ENCODE measurements around the gene CYB561D1. TPM values are rescaled to one million over a fixed set of nuclear protein-coding genes. Genes with fewer than 3 reads are reported as not detected.

Gene CYB561D1
- total RNA-seq, 2 donors from 2014 or later, result 6.2 to 6.9 TPM

DNA sequence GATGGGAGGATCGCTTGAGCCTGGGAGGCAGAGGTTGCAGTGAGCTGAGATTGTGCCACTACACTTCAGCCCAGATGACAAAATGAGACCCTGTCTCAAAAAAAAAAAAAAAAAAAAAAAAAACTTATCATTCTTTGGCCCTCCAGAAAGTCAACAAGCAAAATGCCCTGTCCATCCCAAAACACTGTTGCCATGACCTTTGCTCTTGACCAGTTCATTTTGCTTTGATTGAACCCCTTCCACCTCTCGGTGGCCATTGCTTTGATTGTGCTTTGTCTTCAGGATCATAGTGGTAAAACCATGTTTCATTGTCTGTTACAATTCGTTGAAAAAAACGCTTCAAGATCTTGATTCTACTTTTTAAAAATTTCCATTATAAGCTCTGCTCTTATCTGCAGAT, 36.1 kb upstream of the CYB561D1 start:
- TF ChIP-seq, protein P1, sequence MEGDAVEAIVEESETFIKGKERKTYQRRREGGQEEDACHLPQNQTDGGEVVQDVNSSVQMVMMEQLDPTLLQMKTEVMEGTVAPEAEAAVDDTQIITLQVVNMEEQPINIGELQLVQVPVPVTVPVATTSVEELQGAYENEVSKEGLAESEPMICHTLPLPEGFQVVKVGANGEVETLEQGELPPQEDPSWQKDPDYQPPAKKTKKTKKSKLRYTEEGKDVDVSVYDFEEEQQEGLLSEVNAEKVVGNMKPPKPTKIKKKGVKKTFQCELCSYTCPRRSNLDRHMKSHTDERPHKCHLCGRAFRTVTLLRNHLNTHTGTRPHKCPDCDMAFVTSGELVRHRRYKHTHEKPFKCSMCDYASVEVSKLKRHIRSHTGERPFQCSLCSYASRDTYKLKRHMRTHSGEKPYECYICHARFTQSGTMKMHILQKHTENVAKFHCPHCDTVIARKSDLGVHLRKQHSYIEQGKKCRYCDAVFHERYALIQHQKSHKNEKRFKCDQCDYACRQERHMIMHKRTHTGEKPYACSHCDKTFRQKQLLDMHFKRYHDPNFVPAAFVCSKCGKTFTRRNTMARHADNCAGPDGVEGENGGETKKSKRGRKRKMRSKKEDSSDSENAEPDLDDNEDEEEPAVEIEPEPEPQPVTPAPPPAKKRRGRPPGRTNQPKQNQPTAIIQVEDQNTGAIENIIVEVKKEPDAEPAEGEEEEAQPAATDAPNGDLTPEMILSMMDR (IDR thresholded peaks at IDR 0.05), result no peak
- no peak for TF ChIP-seq POLR2A (IDR thresholded peaks at IDR 0.05)
- intact Hi-C loops (cut with DNase I), result no loop called here
- Histone ChIP-seq H3K4me3 (no peak overlapping the region), H3K9me3 (no peaks in the 10 kb centered on the region), H3K27ac (no peak overlapping the region), H3K36me3 (replicated peaks in 1 of 2; ENCODE audit: insufficient read depth in 1 of 2, low read depth in 2 of 2) (no peaks in the 10 kb centered on the region), H3K27me3 (no peaks in the 10 kb centered on the region), H3K4me1 (no peaks in the 10 kb centered on the region)
- no peak for DNase-seq
- no peak for ATAC-seq
- WGBS, 2 donors, result 47 to 51% methylated on average over 4 of the region's 4 CpGs

DNA sequence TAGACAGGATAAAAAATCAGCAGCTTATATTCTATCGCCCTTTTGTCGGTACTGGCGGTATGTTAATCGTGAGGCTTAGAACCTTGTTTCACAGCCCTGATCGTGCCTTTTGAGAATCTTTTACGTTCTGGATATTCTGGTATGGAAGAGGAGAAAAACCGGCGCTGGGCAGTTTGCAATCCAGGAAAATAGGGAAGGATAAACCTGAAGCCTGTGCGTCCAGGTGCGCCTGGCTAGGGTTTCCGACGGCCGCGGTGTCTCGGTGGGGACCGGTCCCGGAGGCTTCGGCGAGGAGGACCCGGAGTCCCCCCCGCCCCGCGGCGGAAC, 27.8 kb upstream of the CYB561D1 start:
- intact Hi-C loops (cut with DNase I), result no loop called here
- DNase-seq (no peak), ATAC-seq (no peak)
- Histone ChIP-seq H3K4me3 (peak overlapping the region; percentile 35 to 68), H3K36me3 (replicated peaks in 1 of 2; ENCODE audit: insufficient read depth in 1 of 2, low read depth in 2 of 2) (no peaks in the 10 kb centered on the region), H3K4me1 (peaks cover 19% of the 10 kb centered on the region), H3K27me3 (no peaks in the 10 kb centered on the region), H3K9me3 (no peaks in the 10 kb centered on the region), H3K27ac (peak overlapping the region; percentile 37 to 66 (median 54))
- TF ChIP-seq, protein P1 (IDR thresholded peaks at IDR 0.05), result no peak
- TF ChIP-seq POLR2A (IDR thresholded peaks at IDR 0.05), result no peak
- WGBS, 2 donors, result 3 to 8% methylated on average over 15 to 24 of the region's 24 CpGs

DNA sequence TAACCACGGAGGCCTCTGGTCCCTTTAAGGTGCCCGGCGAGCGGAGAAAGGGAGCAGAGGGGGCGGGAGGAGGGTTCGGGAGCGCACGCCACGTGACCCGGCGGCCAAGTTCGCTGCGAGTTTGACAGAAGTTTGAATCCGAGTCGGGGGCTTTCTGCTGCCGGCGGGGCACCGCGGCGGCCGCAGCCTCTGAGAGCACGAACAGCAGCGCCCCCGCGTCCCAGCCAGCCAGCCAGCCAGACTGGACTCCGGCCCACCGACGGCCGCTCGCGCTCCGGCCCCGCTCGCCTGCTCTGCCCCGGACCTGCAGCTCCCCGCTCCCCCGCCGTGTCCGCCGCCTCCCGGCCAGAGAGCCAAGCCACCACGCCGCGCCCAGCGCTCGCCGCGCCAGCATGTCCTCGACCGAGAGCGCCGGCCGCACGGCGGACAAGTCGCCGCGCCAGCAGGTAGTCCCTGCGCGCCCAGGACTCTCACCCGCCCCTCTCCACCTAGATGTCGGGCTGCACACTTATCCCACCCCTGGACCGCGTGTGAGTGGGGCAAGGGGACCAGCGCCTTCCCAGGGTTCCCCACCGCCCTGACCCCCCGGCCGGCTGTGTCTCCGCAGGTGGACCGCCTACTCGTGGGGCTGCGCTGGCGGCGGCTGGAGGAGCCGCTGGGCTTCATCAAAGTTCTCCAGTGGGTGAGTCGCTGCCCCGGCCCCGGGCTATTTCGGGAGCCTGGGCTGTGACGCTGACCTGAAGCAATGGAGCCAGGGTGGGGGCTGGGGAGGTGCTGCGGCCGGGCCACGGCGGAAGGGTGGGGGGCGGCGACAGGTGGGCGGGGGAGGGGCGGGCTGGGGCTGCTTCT, 27.2 kb upstream of the CYB561D1 start, which contains the start of gene SYPL2:
SYPL2 (plus strand) TSS at position 95 of the 849 bp plus-strand sequence; CDS start at position 393, 298 bp downstream.
- Histone ChIP-seq H3K4me1 (peaks cover 19% of the 10 kb centered on the region), H3K4me3 (peak within 1 kb of the TSS; percentile 35 to 68), H3K27ac (peak within 1 kb of the TSS; percentile 37 to 66 (median 54)), H3K9me3 (no peaks in the 10 kb centered on the region), H3K36me3 (replicated peaks in 1 of 2; ENCODE audit: insufficient read depth in 1 of 2, low read depth in 2 of 2) (no peaks in the 10 kb centered on the region), H3K27me3 (no peaks in the 10 kb centered on the region)
- intact Hi-C loops (cut with DNase I), result no loop called here
- WGBS, 2 donors, result 0% methylated on average over 19 to 81 of the region's 88 CpGs
- TF ChIP-seq, protein P1 (IDR thresholded peaks at IDR 0.05), result peak in 2 of 7 experiments; percentile 7
- TF ChIP-seq POLR2A (IDR thresholded peaks at IDR 0.05), result peak in 2 of 3 donors; percentile 8 to 35
- ATAC-seq (peak; percentile 83), DNase-seq (peak; percentile 70 to 83 (median 72))

DNA sequence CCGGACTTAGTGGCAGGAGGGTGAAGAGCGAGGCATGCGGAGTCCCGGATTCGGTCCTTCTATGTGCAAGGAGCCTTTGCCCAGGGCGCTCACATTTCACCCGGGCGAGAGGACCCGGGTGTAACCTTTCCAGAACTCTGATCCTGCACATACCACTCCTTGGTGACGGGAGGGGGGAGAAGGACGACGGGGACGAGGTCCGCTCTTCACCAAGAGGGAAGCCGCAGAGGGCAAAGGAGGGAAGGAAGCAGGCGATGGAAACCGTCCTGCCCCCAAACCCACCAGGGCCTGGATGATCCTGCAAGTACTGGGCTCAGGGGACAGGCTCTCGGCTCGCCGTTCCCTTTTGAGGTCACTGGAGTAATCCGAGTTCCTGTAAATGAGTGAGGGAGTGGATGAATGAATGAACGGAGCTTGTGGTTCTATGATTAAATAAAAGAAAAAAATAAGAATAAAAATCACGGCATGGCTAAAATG, 26.6 kb upstream of the CYB561D1 start:
- H3K36me3 ChIP-seq (replicated peaks in 1 of 2; ENCODE audit: insufficient read depth in 1 of 2, low read depth in 2 of 2), result no peaks in the 10 kb centered on the region
- intact Hi-C loops (cut with DNase I), result no loop called here
- TF ChIP-seq, protein P1 (IDR thresholded peaks at IDR 0.05), result no peak
- TF ChIP-seq POLR2A (IDR thresholded peaks at IDR 0.05), result no peak
- H3K4me3 ChIP-seq, result peak overlapping the region in 1 of 2 donors; percentile 35
- H3K4me1 ChIP-seq, result peaks cover 19% of the 10 kb centered on the region
- ATAC-seq (no peak), DNase-seq (no peak)
- WGBS, 2 donors, result 12 to 13% methylated on average over 18 to 23 of the region's 23 CpGs
- peak overlapping the region in 1 of 4 donors; percentile 55 for H3K27ac ChIP-seq
- H3K27me3 ChIP-seq, result no peaks in the 10 kb centered on the region
- H3K9me3 ChIP-seq, result no peaks in the 10 kb centered on the region

Data from body of pancreas (tissue), 4 donors.